GM12878 (cell line): ENCODE results near the gene ZNF483. TPM values are rescaled to one million over a fixed set of nuclear protein-coding genes. Genes with fewer than 3 reads are reported as not detected.
A peak's percentile ranks its signal among the peaks of the same experiment; 100 is the strongest.

Source experiments
- ATAC-seq: fragments of 200-7000 bp; cut with Tn5 transposase; 3 replicates; pipeline ENCODE4 v1.9.1; 2020; ENCODE audit warnings: mild to moderate bottlenecking, moderate library complexity
- BruUV-seq: library from RNA; stranded (reverse); fragments of 400-500 nt; replicated peaks from 2 replicates; lab custom pipeline; 2021; lab: Mats Ljungman, UMichigan
- CTCF ChIA-PET: fragments of 300-600 bp; sonication (Branson Sonifier 250); formaldehyde crosslinking; extraction: SDS; loops from one replicate; lab custom pipeline; 2021; ENCODE audit warnings: inconsistent platforms; lab: Yijun Ruan, JAX
- POLR2A ChIA-PET: fragments of 350-600 bp; formaldehyde crosslinking; extraction: SDS; loops from one replicate; lab custom pipeline; 2021; ENCODE audit warnings: inconsistent platforms; lab: Charles Lee
- RAD21 ChIA-PET: fragments of 300-600 bp; sonication (Branson Sonifier 250); formaldehyde crosslinking; loops from one replicate; lab custom pipeline; 2023; ENCODE audit warnings: antibody characterized with exemption; ENCODE audit not compliant: unreplicated experiment; lab: Charles Lee
- SMC1A ChIA-PET: fragments of 300-600 bp; sonication (Branson Sonifier 250); formaldehyde crosslinking; loops from one replicate; lab custom pipeline; 2023; ENCODE audit not compliant: unreplicated experiment, uncharacterized antibody; lab: Charles Lee
- DNase-seq: peaks from one replicate; pipeline ENCODE4 v3.0.0-alpha.2; 2011; ENCODE audit warnings: low read depth, low spot score
- FAIRE-seq: peaks from 3 replicates; lab custom pipeline; 2011; peaks lifted over from hg19 to GRCh38; lab: Jason Lieb, UNC
- H2AFZ ChIP-seq: 2 replicates; pipeline ENCODE4 v1.6.0; 2011; ENCODE audit warnings: low read depth, low read length, control low read depth; ENCODE audit not compliant: control insufficient read depth
- H3K27ac ChIP-seq: 2 replicates; pipeline ENCODE4 v1.5.1; 2011; ENCODE audit warnings: control low read depth; ENCODE audit not compliant: control insufficient read depth, insufficient read depth
- H3K27me3 ChIP-seq, 2 experiments: replicated peaks in 1 of 2; 2 replicates each; pipeline versions ENCODE4 v1.6.0 to v1.6.1; 2011; ENCODE audit warnings: low read length in 1 of 2; ENCODE audit not compliant: control insufficient read depth in 2 of 2, insufficient read depth in 2 of 2
- H3K36me3 ChIP-seq, 2 experiments: 2 replicates each; pipeline ENCODE4 v1.5.1; 2011; ENCODE audit warnings: low read length in 1 of 2; ENCODE audit not compliant: control insufficient read depth in 2 of 2, insufficient read depth in 2 of 2
- H3K4me1 ChIP-seq: 2 replicates; pipeline ENCODE4 v1.6.1; 2011; ENCODE audit warnings: mild to moderate bottlenecking, low read length, moderate library complexity, mixed read lengths; ENCODE audit not compliant: control insufficient read depth, insufficient read depth
- H3K4me2 ChIP-seq: 2 replicates; pipeline ENCODE4 v1.6.0; 2011; ENCODE audit warnings: control low read depth; ENCODE audit not compliant: control insufficient read depth, insufficient read depth
- H3K4me3 ChIP-seq: fragments of 200-600 bp; sonication (generic); 2 replicates; pipeline ENCODE4 v1.5.1; 2016
- H3K79me2 ChIP-seq: 2 replicates; pipeline ENCODE4 v1.6.0; 2011; ENCODE audit warnings: low read length; ENCODE audit not compliant: control insufficient read depth, insufficient read depth
- H3K9ac ChIP-seq: 2 replicates; pipeline ENCODE4 v1.8.0; 2011; ENCODE audit warnings: low read length, control low read depth, mixed read lengths; ENCODE audit not compliant: control insufficient read depth, insufficient read depth
- H3K9me3 ChIP-seq: replicated peaks from 3 replicates; pipeline ENCODE4 v1.5.1; 2011; ENCODE audit warnings: mild to moderate bottlenecking, low read length; ENCODE audit not compliant: control insufficient read depth, insufficient read depth
- H4K20me1 ChIP-seq: 2 replicates; pipeline ENCODE4 v1.6.0; 2011; ENCODE audit not compliant: control insufficient read depth, insufficient read depth
- IRF4 ChIP-seq: IDR thresholded peaks from 2 replicates; pipeline ENCODE4 v1.6.1; 2011; ENCODE audit warnings: low read depth, low read length
- PML ChIP-seq: IDR thresholded peaks from 2 replicates; pipeline ENCODE4 v1.6.1; 2012; ENCODE audit warnings: low read length, inconsistent platforms
- RAD21 ChIP-seq: IDR thresholded peaks from 2 replicates; pipeline ENCODE4 v1.6.1; 2011; ENCODE audit warnings: mild to moderate bottlenecking, low read depth, low read length, moderate library complexity; ENCODE audit not compliant: insufficient read depth
- SIN3A ChIP-seq: IDR thresholded peaks from 2 replicates; pipeline ENCODE4 v1.6.1; 2012; ENCODE audit warnings: low read depth, low read length, improper control_type of control experiment
- SMC3 ChIP-seq: IDR thresholded peaks from 2 replicates; pipeline ENCODE4 v1.6.1; 2011; ENCODE audit warnings: low read length, improper control_type of control experiment, borderline replicate concordance
- YY1 ChIP-seq: IDR thresholded peaks from 2 replicates; pipeline ENCODE4 v1.6.1; 2011; ENCODE audit warnings: low read depth, mild to moderate bottlenecking, low read length
- WGBS: methylation state at CpG from one replicate; pipeline ENCODE4 v1.1.6; 2016; ENCODE audit warnings: low lambda C conversion rate; ENCODE audit not compliant: insufficient replicate concordance, insufficient coverage; ENCODE audit errors: missing lambda C conversion rate; 5-methylcytosine and 5-hydroxymethylcytosine counted together
- in situ Hi-C: fragments of 300-500 bp; cut with MboI; formaldehyde crosslinking; loops from 9 replicates; pipeline ENCODE4 v1.14.3; 2018; ENCODE audit warnings: mixed read lengths
- intact Hi-C: fragments of 100-400 bp; cut with micrococcal nuclease; formaldehyde crosslinking; loops from one replicate; pipeline ENCODE4 v1.14.2; 2022; ENCODE audit not compliant: unreplicated experiment
- polyA plus RNA-seq, 11 experiments: library from polyadenylated mRNA; depleted of rRNA in 4 of 11; unstranded in 6 of 11; stranded (reverse) in 5 of 11; fragments of >200 nt; fragmentation: Nextera tagmentation in 4 of 11; fragmentation: Illumina TruSeq in 1 of 11; extraction: Ambion mirVana in 4 of 11; extraction: Trizol in 1 of 11; gene quantifications; 1 replicate in 1 of 11; 2 replicates in 10 of 11; pipeline versions ENCODE4 v1.2.1 to v1.2.3, GENCODE V29; 2011 to 2016; ENCODE audit warnings: inconsistent platforms in 2 of 11, missing spikeins in 2 of 11, low read depth in 1 of 11
- total RNA-seq, 4 experiments: library from RNA; depleted of rRNA in 3 of 4; stranded (reverse); fragments of >200 nt in 3 of 4; fragmentation: Illumina TruSeq in 1 of 4; extraction: Trizol in 1 of 4; gene quantifications; 2 replicates each; pipeline versions ENCODE4 v1.2.1 to v1.2.3, GENCODE V29; 2013 to 2021
- TF ChIP-seq, protein P1 (sequence below), 3 experiments: IDR thresholded peaks in 2 of 3; conservative IDR thresholded peaks in 1 of 3; 2 replicates each; pipeline ENCODE4 v1.5.1; 2011; ENCODE audit warnings: low read depth in 3 of 3, low read length in 3 of 3, mild to moderate bottlenecking in 3 of 3, control low read depth in 2 of 3, moderate library complexity in 2 of 3, inconsistent platforms in 1 of 3, mixed read lengths in 1 of 3; ENCODE audit not compliant: control insufficient read depth in 2 of 3, insufficient read depth in 1 of 3; ENCODE audit errors: extremely low read depth in 1 of 3

ZNF483 gene
- total and polyA plus RNA-seq, 10 of the 15 experiments (the other 5 are each of a cell fraction or from before 2014, with no cell fraction given), result 0.03 to 0.76 (median 0.26) TPM; not detected in 1

DNA sequence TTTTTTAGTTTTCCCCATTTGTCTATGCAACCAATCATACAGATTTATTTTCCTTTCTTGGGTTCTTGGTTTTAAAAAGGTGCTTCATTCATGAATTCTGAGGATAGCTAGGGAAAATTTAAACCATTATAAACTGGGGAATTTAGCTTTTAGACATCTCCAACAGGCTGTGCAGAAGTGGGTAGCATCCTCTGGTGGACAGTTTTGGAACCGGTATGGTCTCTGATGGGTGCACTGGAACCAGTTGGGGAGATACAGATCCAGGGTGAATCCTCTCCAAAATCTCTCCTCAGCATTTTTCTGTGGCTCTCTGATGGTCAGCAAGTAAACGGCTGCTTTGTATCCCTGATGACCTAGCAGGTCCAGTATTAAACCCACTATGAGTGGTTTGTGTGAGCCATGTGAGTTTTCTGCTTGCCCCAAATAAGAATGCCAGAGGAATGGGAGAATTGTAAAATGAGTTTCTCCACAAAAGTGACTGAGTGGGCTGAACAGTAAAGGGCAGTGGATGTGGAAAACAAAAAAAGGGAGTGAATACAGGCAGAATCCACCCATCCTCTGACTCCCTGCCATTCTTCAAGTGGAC lies 97.0 kb downstream of the ZNF483 start:
- ATAC-seq (peak; percentile 88), FAIRE-seq (no peak), DNase-seq (no peak)
- no peak overlapping the region for H3K27ac ChIP-seq
- H3K4me3 ChIP-seq, result no peak overlapping the region
- ChIA-PET RAD21 (interaction anchor here (1.0 to 1.5 kb wide), 5 partner anchors 24 to 1438 kb away, joined by 3 to 5 read pairs (median 3); no protein-coding TSS in a partner anchor), CTCF (interaction anchor here (0.5 to 2.3 kb wide), 20 partner anchors 11 to 1913 kb away, joined by 3 to 28 read pairs (median 4); no protein-coding TSS in a partner anchor), SMC1A (interaction anchor here (0.6 to 2.2 kb wide), 13 partner anchors 10 to 1439 kb away, joined by 3 to 7 read pairs (median 4); no protein-coding TSS in a partner anchor), POLR2A (interaction anchor here (0.7 kb wide), 1 partner anchor 39 kb away, joined by 4 read pairs; no protein-coding TSS in a partner anchor)
- in situ Hi-C loops (no loop called here), intact Hi-C loops (no loop called here)
- no TSS peak for BruUV-seq
- H2AFZ ChIP-seq, result no peak overlapping the region
- 13% methylated on average over 2 of the region's 2 CpGs for WGBS
- H3K27me3 ChIP-seq, result no peaks in the 10 kb centered on the region
- no peak overlapping the region for H3K4me2 ChIP-seq
- H3K79me2 ChIP-seq, result no peaks in the 10 kb centered on the region
- no peak overlapping the region for H3K9ac ChIP-seq
- H3K36me3 ChIP-seq, result no peaks in the 10 kb centered on the region
- no peaks in the 10 kb centered on the region for H3K9me3 ChIP-seq
- H4K20me1 ChIP-seq, result no peaks in the 10 kb centered on the region
- TF ChIP-seq PML (no peak), YY1 (0 out of 2 replicates have a peak, but pooled peaks have one; percentile 48), SIN3A (no peak), IRF4 (0 out of 2 replicates have a peak, but pooled peaks have one; percentile 19), RAD21 (peak; percentile 71), SMC3 (peak; percentile 61; the same call in 1 of the 2 replicates)
- TF ChIP-seq, protein P1, sequence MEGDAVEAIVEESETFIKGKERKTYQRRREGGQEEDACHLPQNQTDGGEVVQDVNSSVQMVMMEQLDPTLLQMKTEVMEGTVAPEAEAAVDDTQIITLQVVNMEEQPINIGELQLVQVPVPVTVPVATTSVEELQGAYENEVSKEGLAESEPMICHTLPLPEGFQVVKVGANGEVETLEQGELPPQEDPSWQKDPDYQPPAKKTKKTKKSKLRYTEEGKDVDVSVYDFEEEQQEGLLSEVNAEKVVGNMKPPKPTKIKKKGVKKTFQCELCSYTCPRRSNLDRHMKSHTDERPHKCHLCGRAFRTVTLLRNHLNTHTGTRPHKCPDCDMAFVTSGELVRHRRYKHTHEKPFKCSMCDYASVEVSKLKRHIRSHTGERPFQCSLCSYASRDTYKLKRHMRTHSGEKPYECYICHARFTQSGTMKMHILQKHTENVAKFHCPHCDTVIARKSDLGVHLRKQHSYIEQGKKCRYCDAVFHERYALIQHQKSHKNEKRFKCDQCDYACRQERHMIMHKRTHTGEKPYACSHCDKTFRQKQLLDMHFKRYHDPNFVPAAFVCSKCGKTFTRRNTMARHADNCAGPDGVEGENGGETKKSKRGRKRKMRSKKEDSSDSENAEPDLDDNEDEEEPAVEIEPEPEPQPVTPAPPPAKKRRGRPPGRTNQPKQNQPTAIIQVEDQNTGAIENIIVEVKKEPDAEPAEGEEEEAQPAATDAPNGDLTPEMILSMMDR (IDR thresholded peaks at IDR 0.05 in 2 of 3, conservative IDR thresholded peaks at IDR 0.05 in 1 of 3; ENCODE audit: control insufficient read depth in 2 of 3, extremely low read depth in 1 of 3, insufficient read depth in 1 of 3, low read depth in 3 of 3, low read length in 3 of 3), result peak; percentile 75 to 97 (median 89)
- TF ChIP-seq, all 136 proteins: peak for 5
- no peaks in the 10 kb centered on the region for H3K4me1 ChIP-seq
